GM12875 (cell line): ENCODE data around the gene CCDC181.

Source experiments
- H3K4me3 ChIP-seq: one replicate; pipeline ENCODE4 v1.5.1; 2011; ENCODE audit warnings: low read depth, low read length, control low read depth
- TF ChIP-seq, protein P1 (sequence below): IDR thresholded peaks from 2 replicates; pipeline ENCODE4 v1.5.1; 2011; ENCODE audit warnings: low read depth, mild to moderate bottlenecking, control low read depth, inconsistent platforms, low read length, moderate library complexity, borderline replicate concordance; ENCODE audit not compliant: insufficient read depth

The CCDC181 gene

DNA sequence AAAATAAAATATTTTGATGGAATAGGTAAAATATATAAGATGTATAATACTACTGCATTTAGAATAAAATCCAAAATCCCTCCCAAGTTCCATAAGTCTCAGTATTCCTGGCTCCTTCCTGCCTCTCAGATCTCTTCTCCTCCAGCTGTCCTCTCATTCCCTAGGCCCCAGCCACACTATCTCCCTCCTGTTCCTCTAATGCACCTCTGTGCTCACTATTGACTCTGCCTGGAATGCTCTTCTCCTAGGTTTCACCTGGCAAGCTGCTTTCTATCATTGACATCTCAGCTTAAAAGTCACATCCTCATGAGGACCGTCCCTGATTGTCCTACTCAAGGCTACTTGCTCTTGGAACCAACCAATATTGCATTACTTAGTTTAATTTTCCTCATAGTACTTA lies 66.9 kb downstream of the CCDC181 start:
- TF ChIP-seq, protein P1, sequence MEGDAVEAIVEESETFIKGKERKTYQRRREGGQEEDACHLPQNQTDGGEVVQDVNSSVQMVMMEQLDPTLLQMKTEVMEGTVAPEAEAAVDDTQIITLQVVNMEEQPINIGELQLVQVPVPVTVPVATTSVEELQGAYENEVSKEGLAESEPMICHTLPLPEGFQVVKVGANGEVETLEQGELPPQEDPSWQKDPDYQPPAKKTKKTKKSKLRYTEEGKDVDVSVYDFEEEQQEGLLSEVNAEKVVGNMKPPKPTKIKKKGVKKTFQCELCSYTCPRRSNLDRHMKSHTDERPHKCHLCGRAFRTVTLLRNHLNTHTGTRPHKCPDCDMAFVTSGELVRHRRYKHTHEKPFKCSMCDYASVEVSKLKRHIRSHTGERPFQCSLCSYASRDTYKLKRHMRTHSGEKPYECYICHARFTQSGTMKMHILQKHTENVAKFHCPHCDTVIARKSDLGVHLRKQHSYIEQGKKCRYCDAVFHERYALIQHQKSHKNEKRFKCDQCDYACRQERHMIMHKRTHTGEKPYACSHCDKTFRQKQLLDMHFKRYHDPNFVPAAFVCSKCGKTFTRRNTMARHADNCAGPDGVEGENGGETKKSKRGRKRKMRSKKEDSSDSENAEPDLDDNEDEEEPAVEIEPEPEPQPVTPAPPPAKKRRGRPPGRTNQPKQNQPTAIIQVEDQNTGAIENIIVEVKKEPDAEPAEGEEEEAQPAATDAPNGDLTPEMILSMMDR = no peak

DNA sequence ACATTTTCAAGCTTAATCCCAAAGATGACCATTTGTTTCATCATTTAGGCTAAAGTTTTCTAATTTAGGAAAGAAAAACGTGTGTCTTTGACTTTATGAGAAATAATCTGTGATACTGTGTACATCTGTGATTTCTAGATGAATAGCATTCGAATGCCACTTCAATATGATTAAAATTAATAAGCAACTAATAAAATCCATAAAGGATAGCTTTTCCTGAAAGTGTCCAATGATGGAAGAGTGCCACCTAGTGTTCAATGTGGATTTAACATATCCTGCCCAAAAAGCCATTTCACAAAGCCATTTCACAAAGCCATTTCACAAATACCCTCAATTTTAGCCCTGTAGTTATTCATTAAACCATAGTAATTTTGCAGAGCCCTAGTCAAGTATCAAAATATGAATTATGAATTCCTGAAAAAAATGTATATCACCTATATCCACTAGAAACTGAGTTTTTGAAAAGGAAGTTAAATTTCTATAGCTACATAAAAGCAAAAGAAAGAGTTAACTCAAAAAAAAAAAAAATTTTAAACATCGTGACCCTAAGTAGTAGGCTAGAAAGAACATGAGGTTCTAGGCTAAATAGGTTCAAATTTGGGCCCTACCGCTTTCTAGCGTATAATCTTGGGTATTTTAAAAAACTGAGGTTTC lies 78.8 kb downstream of the CCDC181 start:
- H3K4me3 ChIP-seq = no peak overlapping the region
- TF ChIP-seq, protein P1 = peak; percentile 42; the same call in 1 of the 2 replicates

More for the DNA sequence above, 66.9 kb downstream of the CCDC181 start:
- H3K4me3 ChIP-seq = no peak overlapping the region

DNA sequence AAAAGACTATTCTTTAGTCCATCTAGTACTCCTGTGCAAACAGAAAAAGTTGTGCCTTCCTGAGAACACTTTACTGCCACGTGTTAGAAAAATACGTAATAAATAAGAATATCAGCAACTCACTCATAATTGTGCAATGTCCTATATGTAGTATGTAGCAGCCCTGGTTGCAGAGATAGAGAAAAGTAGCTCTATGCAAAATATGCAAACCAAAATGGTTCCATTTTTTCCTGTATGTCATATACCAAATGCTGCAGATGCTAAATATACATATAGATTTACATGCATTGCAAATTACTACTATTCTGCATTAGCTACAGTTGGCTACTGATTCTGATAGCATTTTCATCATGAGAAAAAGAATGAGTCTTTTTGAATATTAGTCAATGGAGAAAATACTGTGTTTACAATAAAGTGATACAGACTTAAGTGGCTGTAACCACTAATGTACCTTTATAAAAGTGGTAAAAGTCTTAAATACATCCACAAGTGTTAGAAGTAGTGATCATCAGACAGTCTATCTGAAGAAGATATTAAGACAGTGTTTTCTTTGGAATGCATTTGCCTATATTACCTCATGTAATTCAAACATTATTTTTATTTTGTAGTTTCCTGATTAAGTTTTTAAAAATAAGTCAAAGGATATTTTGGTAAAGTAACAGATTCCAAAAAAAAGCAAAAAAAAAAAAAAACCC lies 79.4 kb downstream of the CCDC181 start:
- no peak overlapping the region for H3K4me3 ChIP-seq
- TF ChIP-seq, protein P1 = no peak

DNA sequence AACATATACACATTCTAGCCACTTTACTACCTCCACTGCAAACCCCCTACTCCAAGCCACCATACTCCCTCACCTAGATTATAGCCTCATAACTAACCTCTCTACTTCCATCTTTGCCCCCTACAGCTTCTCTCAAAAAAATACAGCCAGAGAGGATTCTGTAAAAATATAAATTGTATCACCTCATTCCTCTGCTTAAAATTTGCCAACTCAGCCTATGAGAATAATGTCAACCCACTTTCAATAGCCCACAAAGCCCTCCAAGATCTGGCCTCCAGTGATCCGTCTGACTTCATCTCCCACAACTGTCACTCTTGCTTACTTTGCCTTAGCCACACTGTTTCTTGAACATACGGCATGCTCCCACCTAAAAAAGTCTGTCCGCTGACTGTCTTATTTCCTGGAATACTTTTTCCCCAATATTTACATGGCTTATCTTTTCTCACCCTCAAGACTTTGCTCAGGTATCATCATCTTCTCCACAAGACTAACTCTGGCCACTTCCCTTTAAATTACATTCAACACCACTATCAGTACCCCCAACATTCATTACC lies 81.2 kb downstream of the CCDC181 start:
- TF ChIP-seq, protein P1 = no peak
- no peak overlapping the region for H3K4me3 ChIP-seq

DNA sequence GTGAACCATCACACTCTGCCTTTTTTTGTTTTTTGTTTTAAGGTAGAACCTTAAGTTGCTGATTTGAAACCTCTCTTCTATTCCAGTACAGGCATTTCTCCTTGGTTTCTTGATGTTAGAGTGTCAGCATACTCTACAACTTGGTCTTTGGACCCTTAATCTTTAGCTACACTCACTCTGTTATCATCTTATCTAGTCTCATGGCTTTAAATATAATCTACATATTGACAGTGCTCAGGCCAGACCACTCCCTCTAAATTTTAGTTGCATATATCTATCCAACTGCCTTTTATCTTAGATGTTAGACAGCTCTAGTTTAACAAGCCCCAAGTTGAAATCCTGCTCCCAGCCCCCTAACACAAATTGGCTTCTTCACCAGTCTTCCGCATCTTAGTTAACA lies 81.8 kb downstream of the CCDC181 start:
- no peak overlapping the region for H3K4me3 ChIP-seq
- TF ChIP-seq, protein P1 = no peak
